Trophoblast cell (in vitro differentiated cells and primary cell): Measurements from ENCODE around the gene TNFAIP8L3.

Source experiments
- DNase-seq, 2 donors: peaks; one replicate each; pipeline ENCODE4 v3.0.0-alpha.2; 2016
- H2AFZ ChIP-seq: 2 replicates; pipeline ENCODE4 v1.6.1; 2013; ENCODE audit warnings: low read length, moderate library complexity, mild to moderate bottlenecking; ENCODE audit not compliant: insufficient read depth, poor library complexity
- H2AK5ac ChIP-seq: 2 replicates; pipeline ENCODE4 v1.6.1; 2013; ENCODE audit warnings: mild to moderate bottlenecking, low read length
- H2BK120ac ChIP-seq: 2 replicates; pipeline ENCODE4 v1.6.1; 2013; ENCODE audit warnings: low read length, mild to moderate bottlenecking, moderate library complexity; ENCODE audit not compliant: insufficient read depth, poor library complexity
- H2BK12ac ChIP-seq: 2 replicates; pipeline ENCODE4 v1.6.1; 2013; ENCODE audit warnings: mild to moderate bottlenecking, low read length, moderate library complexity
- H2BK5ac ChIP-seq: 2 replicates; pipeline ENCODE4 v1.6.1; 2013; ENCODE audit warnings: low read length, low read depth, moderate library complexity, mild to moderate bottlenecking; ENCODE audit not compliant: poor library complexity
- H3K14ac ChIP-seq: 2 replicates; pipeline ENCODE4 v1.6.1; 2013; ENCODE audit warnings: mild to moderate bottlenecking, low read length
- H3K18ac ChIP-seq: 2 replicates; pipeline ENCODE4 v1.6.1; 2013; ENCODE audit warnings: mild to moderate bottlenecking, low read length
- H3K23ac ChIP-seq: 2 replicates; pipeline ENCODE4 v1.6.1; 2013; ENCODE audit warnings: low read length
- H3K27ac ChIP-seq: 2 replicates; pipeline ENCODE4 v1.5.1; 2013; ENCODE audit warnings: low read depth, mild to moderate bottlenecking, inconsistent platforms, low read length, moderate library complexity
- H3K27me3 ChIP-seq: 2 replicates; pipeline ENCODE4 v1.6.1; 2013; ENCODE audit warnings: inconsistent platforms, mild to moderate bottlenecking, low read length, moderate library complexity; ENCODE audit not compliant: insufficient read depth
- H3K36me3 ChIP-seq, 2 experiments: 1 replicate in 1 of 2; 2 replicates in 1 of 2; pipeline ENCODE4 v1.6.1; 2013; ENCODE audit warnings: low read length in 2 of 2, mild to moderate bottlenecking in 2 of 2, moderate library complexity in 1 of 2; ENCODE audit not compliant: insufficient read depth in 2 of 2, control insufficient read depth in 1 of 2
- H3K4ac ChIP-seq: 2 replicates; pipeline ENCODE4 v1.6.1; 2013; ENCODE audit warnings: low read depth, mild to moderate bottlenecking, low read length, moderate library complexity
- H3K4me1 ChIP-seq, 2 experiments: 1 replicate in 1 of 2; 2 replicates in 1 of 2; pipeline ENCODE4 v1.6.1; 2013; ENCODE audit warnings: low read length in 2 of 2, mild to moderate bottlenecking in 2 of 2, moderate library complexity in 1 of 2; ENCODE audit not compliant: insufficient read depth in 2 of 2, control insufficient read depth in 1 of 2
- H3K4me2 ChIP-seq: 2 replicates; pipeline ENCODE4 v1.6.1; 2013; ENCODE audit warnings: inconsistent platforms, mild to moderate bottlenecking, low read length, moderate library complexity
- H3K4me3 ChIP-seq: 2 replicates; pipeline ENCODE4 v1.5.1; 2013; ENCODE audit warnings: mild to moderate bottlenecking, low read depth, low read length, inconsistent platforms
- H3K79me1 ChIP-seq: one replicate; pipeline ENCODE4 v1.6.1; 2013; ENCODE audit warnings: low read length
- H3K79me2 ChIP-seq: 2 replicates; pipeline ENCODE4 v1.6.1; 2013; ENCODE audit warnings: low read length, mild to moderate bottlenecking; ENCODE audit not compliant: control insufficient read depth, insufficient read depth, poor library complexity
- H3K9ac ChIP-seq: 2 replicates; pipeline ENCODE4 v1.6.1; 2013; ENCODE audit warnings: mild to moderate bottlenecking, low read length
- H3K9me3 ChIP-seq: 2 replicates; pipeline ENCODE4 v1.6.1; 2013; ENCODE audit warnings: low read depth, mild to moderate bottlenecking, control low read depth, inconsistent platforms, low read length; ENCODE audit not compliant: insufficient read depth
- H4K12ac ChIP-seq: 2 replicates; pipeline ENCODE4 v1.6.1; 2013; ENCODE audit warnings: low read depth, mild to moderate bottlenecking, low read length, moderate library complexity
- H4K8ac ChIP-seq: 2 replicates; pipeline ENCODE4 v1.6.1; 2013; ENCODE audit warnings: low read depth, mild to moderate bottlenecking, low read length, moderate library complexity
- H4K91ac ChIP-seq: one replicate; pipeline ENCODE4 v1.6.1; 2013; ENCODE audit warnings: low read depth, mild to moderate bottlenecking, low read length, moderate library complexity
- WGBS: extraction: QIAGEN DNeasy Blood & Tissue Kit; methylation state at CpG from one replicate; pipeline ENCODE4 v1.1.7; 2013; ENCODE audit warnings: missing lambda C conversion rate; ENCODE audit not compliant: insufficient read length, insufficient coverage; ENCODE audit errors: extremely low coverage; 5-methylcytosine and 5-hydroxymethylcytosine counted together

The TNFAIP8L3 gene

GRCh38 chr15:51030649-51031316, 63.9 kb downstream of the TNFAIP8L3 start:
- no peaks in the 10 kb centered on the region for H3K4me1 ChIP-seq
- DNase-seq = no peak

DNA sequence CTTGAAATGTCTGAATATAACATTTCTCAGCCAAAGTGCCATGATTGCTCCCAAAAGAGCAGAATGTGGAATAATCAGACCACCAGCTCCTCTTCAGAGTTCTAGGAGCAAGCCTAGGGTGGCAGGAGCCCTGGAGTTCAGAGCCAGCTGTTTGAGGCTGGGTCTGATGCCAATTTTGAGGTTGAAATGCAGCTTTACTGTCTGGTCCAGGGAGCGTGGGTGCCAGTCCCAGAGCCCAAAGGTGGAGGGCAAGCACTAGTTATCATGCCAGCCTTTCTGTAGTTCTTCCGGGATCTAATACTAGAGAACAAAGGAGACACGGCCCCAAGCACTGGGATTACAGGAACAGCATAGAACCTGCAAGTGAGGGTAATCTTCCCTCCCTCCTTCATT, 69.3 kb downstream of the TNFAIP8L3 start:
- Histone ChIP-seq H4K8ac (no peak overlapping the region), H3K9me3 (no peaks in the 10 kb centered on the region), H4K12ac (no peak overlapping the region), H3K79me1 (no peaks in the 10 kb centered on the region), H2BK12ac (no peak overlapping the region), H2BK5ac (no peak overlapping the region), H3K79me2 (no peaks in the 10 kb centered on the region), H2BK120ac (no peak overlapping the region), H3K27me3 (no peaks in the 10 kb centered on the region), H4K91ac (no peak overlapping the region), H3K23ac (no peak overlapping the region), H3K14ac (no peak overlapping the region), H3K4me2 (no peak overlapping the region), H3K18ac (no peak overlapping the region), H3K4ac (no peak overlapping the region), H2AK5ac (no peak overlapping the region), H3K27ac (no peak overlapping the region), H3K4me3 (no peak overlapping the region), H3K9ac (no peak overlapping the region), H2AFZ (no peak overlapping the region), H3K4me1 (no peaks in the 10 kb centered on the region), H3K36me3 (no peaks in the 10 kb centered on the region)
- WGBS = no CpG with 5 or more reads among the region's 3 CpGs
- no peak for DNase-seq

More at GRCh38 chr15:51030649-51031316, 63.9 kb downstream of the TNFAIP8L3 start:
- no peaks in the 10 kb centered on the region for H3K27me3 ChIP-seq
- H3K9ac ChIP-seq = no peak overlapping the region
- no peaks in the 10 kb centered on the region for H3K79me2 ChIP-seq
- H3K4me2 ChIP-seq = no peak overlapping the region
- H3K36me3 ChIP-seq = no peaks in the 10 kb centered on the region
- H2AFZ ChIP-seq = no peak overlapping the region
- no peak overlapping the region for H3K23ac ChIP-seq
- H4K91ac ChIP-seq = no peak overlapping the region
- no peak overlapping the region for H3K14ac ChIP-seq
- no CpG with 5 or more reads among the region's 6 CpGs for WGBS
- H2AK5ac ChIP-seq = no peak overlapping the region
- H3K27ac ChIP-seq = no peak overlapping the region
- H3K4me3 ChIP-seq = no peak overlapping the region
- H3K4ac ChIP-seq = no peak overlapping the region
- H4K8ac ChIP-seq = no peak overlapping the region
- H4K12ac ChIP-seq = no peak overlapping the region
- H2BK120ac ChIP-seq = no peak overlapping the region
- H2BK12ac ChIP-seq = no peak overlapping the region
- peaks cover 2% of the 10 kb centered on the region for H3K9me3 ChIP-seq
- H3K79me1 ChIP-seq = no peaks in the 10 kb centered on the region
- no peak overlapping the region for H2BK5ac ChIP-seq
- H3K18ac ChIP-seq = no peak overlapping the region

DNA sequence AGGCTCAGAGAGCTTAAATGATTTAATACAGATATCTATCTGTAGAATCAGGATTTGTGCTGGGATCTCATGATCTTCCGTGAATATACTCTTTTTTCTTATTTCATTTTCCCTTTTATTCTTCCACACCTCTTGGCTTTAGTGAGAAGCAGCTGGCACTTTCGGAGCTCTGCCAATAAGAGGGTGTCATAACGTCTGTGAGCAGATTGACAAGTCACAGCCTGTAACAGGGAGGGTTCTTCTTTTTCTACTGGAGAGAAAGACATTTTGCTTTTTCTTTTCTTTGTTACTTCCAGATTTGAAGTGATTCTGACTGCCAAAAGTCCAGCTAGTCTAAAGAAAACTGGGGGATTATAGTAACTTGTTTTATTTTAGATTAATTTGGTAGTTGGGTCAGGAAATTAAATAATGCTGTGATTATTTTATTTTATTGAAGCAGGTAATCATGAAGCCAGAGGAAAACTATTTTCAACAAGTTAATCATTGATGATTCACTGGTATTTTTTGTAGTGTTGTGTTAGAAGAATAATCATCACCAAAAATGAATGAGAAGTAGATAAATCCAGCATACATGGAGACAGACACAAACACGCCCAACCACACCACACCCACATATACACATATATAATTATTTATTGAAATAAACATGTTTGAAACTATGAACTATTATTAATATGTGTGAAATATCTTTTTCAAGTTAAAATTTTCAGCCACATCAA, 69.8 kb downstream of the TNFAIP8L3 start:
- H2AK5ac ChIP-seq = no peak overlapping the region
- no peak overlapping the region for H3K18ac ChIP-seq
- DNase-seq = no peak
- no peak overlapping the region for H3K14ac ChIP-seq
- H3K4me2 ChIP-seq = no peak overlapping the region
- H3K23ac ChIP-seq = no peak overlapping the region
- no peaks in the 10 kb centered on the region for H3K79me1 ChIP-seq
- WGBS = no CpG with 5 or more reads among the region's 4 CpGs
- no peak overlapping the region for H3K4ac ChIP-seq
- H3K4me1 ChIP-seq = no peaks in the 10 kb centered on the region
- no peak overlapping the region for H2BK12ac ChIP-seq
- H3K27ac ChIP-seq = no peak overlapping the region
- no peaks in the 10 kb centered on the region for H3K79me2 ChIP-seq
- H3K9me3 ChIP-seq = no peaks in the 10 kb centered on the region
- no peak overlapping the region for H4K8ac ChIP-seq
- no peak overlapping the region for H2BK5ac ChIP-seq
- H4K12ac ChIP-seq = no peak overlapping the region
- H3K9ac ChIP-seq = no peak overlapping the region
- no peak overlapping the region for H3K4me3 ChIP-seq
- H3K36me3 ChIP-seq = no peaks in the 10 kb centered on the region
- no peak overlapping the region for H2BK120ac ChIP-seq
- H3K27me3 ChIP-seq = no peaks in the 10 kb centered on the region
- no peak overlapping the region for H2AFZ ChIP-seq
- no peak overlapping the region for H4K91ac ChIP-seq

DNA sequence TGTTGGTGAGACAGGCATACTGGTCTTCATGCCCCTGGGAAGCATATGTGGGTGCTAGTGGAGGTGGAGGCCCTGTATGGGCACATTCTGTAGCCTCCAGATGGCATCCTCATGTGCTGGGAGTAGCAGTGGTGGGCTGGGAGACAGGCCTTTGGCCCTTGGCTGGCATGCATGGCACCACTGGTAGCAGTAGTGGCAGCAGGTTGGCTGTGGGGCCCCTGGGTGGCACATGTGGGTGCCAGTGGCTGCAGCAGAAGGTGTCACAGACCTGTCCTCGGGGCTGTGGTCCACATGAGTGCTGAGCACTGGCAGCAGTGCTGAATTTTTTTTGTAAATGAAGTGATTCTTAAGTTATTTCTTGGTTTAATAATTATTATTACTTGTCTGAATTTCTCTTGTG, 71.2 kb downstream of the TNFAIP8L3 start:
- WGBS = no CpG with 5 or more reads among the region's 1 CpG
- H2BK120ac ChIP-seq = no peak overlapping the region
- H3K27ac ChIP-seq = no peak overlapping the region
- no peaks in the 10 kb centered on the region for H3K9me3 ChIP-seq
- H3K23ac ChIP-seq = no peak overlapping the region
- no peak overlapping the region for H3K4me3 ChIP-seq
- no peaks in the 10 kb centered on the region for H3K79me2 ChIP-seq
- no peak overlapping the region for H4K91ac ChIP-seq
- no peak overlapping the region for H2AFZ ChIP-seq
- H2BK5ac ChIP-seq = no peak overlapping the region
- no peak overlapping the region for H3K9ac ChIP-seq
- no peak overlapping the region for H3K14ac ChIP-seq
- H3K4me2 ChIP-seq = no peak overlapping the region
- H3K4ac ChIP-seq = no peak overlapping the region
- no peak overlapping the region for H3K18ac ChIP-seq
- H3K4me1 ChIP-seq = no peaks in the 10 kb centered on the region
- no peak overlapping the region for H4K8ac ChIP-seq
- no peaks in the 10 kb centered on the region for H3K36me3 ChIP-seq
- H3K79me1 ChIP-seq = no peaks in the 10 kb centered on the region
- no peaks in the 10 kb centered on the region for H3K27me3 ChIP-seq
- H4K12ac ChIP-seq = no peak overlapping the region
- no peak for DNase-seq
- H2AK5ac ChIP-seq = no peak overlapping the region
- H2BK12ac ChIP-seq = no peak overlapping the region
